ENCODE data around the gene DNAJB4. TPM values are rescaled to one million over a fixed set of nuclear protein-coding genes. Genes with fewer than 3 reads are reported as not detected.

DNAJB4 gene
- total and polyA plus RNA-seq, 2 of the 13 experiments (the other 11 are each of a cell fraction or from before 2014, with no cell fraction given): 4.4 to 18.6 TPM

GRCh38 chr1:78045563-78045925 lies 40.8 kb downstream of the DNAJB4 start:
- H3K9me3 ChIP-seq (ENCODE audit: low read length): no peaks in the 10 kb centered on the region
- intact Hi-C loops (cut with micrococcal nuclease; ENCODE audit: unreplicated experiment): loop anchor here (1.0 to 5.0 kb wide), 3 partner anchors 41 to 67 kb away; partner anchors contain the start of genes DNAJB4 and FUBP1
- no peaks in the 10 kb centered on the region; a peak in 1 of 5 replicates for H3K27me3 ChIP-seq (ENCODE audit: control insufficient read depth in 1 of 2, insufficient read depth in 2 of 2, low read length in 2 of 2)
- POLR2A ChIA-PET: interaction anchor here (1.1 to 5.1 kb wide), 3 partner anchors 41 to 67 kb away, joined by 3 to 56 read pairs (median 12); partner anchors contain the start of genes DNAJB4 and FUBP1
- no peak for ATAC-seq
- BruUV-seq (replicated peaks): TSS peak; percentile 72
- CTCF ChIA-PET (ENCODE audit: low intra/inter-chr PET ratio, low total read pairs): no interaction called here
- H3K4me3 ChIP-seq (replicated peaks in 1 of 3; ENCODE audit: insufficient read depth in 1 of 3, low read depth in 2 of 3, low read length in 3 of 3): peak overlapping the region; percentile 79 to 96 (median 90)
- H4K20me1 ChIP-seq (ENCODE audit: insufficient read depth, low read length): no peaks in the 10 kb centered on the region
- FAIRE-seq: no peak
- peaks cover 41% of the 10 kb centered on the region for H3K79me2 ChIP-seq (ENCODE audit: insufficient read depth, low read length)
- H3K4me1 ChIP-seq (ENCODE audit: insufficient read depth, low read length): peaks cover 56% of the 10 kb centered on the region
- no peaks in the 10 kb centered on the region for H3K36me3 ChIP-seq (replicated peaks in 1 of 2; ENCODE audit: control insufficient read depth in 1 of 2, insufficient read depth in 2 of 2, low read length in 2 of 2)
- peak overlapping the region; percentile 80; the same call in 1 of the 2 replicates for H3K9ac ChIP-seq (ENCODE audit: insufficient read depth, low read depth, low read length)
- peak overlapping the region; percentile 88 for H3K4me2 ChIP-seq (ENCODE audit: low read depth, low read length)
- in situ Hi-C loops (cut with HindIII; ENCODE audit: extremely low pct_ligation_motif_present, low pct_unique_long_range_greater_than_20kb): no loop called here
- peak overlapping the region; percentile 33 for H2AFZ ChIP-seq (ENCODE audit: low read length)
- no peak for DNase-seq (ENCODE audit: low spot score)
- 1% methylated on average over 13 of the region's 19 CpGs for WGBS (ENCODE audit: low lambda C conversion rate)
- peak overlapping the region; percentile 86 for H3K27ac ChIP-seq (ENCODE audit: extremely low read length, insufficient read depth, low read length)
- TF ChIP-seq FOXC1 (CRISPR knock-in tag; IDR thresholded peaks at IDR 0.05; ENCODE audit: borderline replicate concordance) (peak; percentile 46; the same call in 1 of the 2 replicates), KDM5A (IDR thresholded peaks at IDR 0.05; ENCODE audit: borderline replicate concordance, low read length) (peak; percentile 25; the same call in 1 of the 2 replicates), ZNF407 (CRISPR knock-in tag; IDR thresholded peaks at IDR 0.05; ENCODE audit: not compliant biosample characterization) (peak; percentile 6), FOXJ3 (CRISPR knock-in tag; IDR thresholded peaks at IDR 0.05; ENCODE audit: borderline replicate concordance) (peak; percentile 35; the same call in 1 of the 2 replicates), NCOA1 (CRISPR knock-in tag; IDR thresholded peaks at IDR 0.05) (peak; percentile 59; the same call in 1 of the 2 replicates), ZNF468 (CRISPR knock-in tag; IDR thresholded peaks at IDR 0.05) (no peak), KLF9 (CRISPR knock-in tag; IDR thresholded peaks at IDR 0.05; ENCODE audit: low read depth) (0 out of 2 replicates have a peak, but pooled peaks have one; percentile 16), GPN1 (CRISPR knock-in tag; IDR thresholded peaks at IDR 0.05; ENCODE audit: borderline replicate concordance) (no peak), CBX5 (CRISPR knock-in tag; IDR thresholded peaks at IDR 0.05; ENCODE audit: borderline replicate concordance) (peak; percentile 30; the same call in 1 of the 2 replicates), ZNF460 (CRISPR knock-in tag; IDR thresholded peaks at IDR 0.05; ENCODE audit: borderline replicate concordance) (no peak), HNRNPH1 (optimal IDR thresholded peaks at IDR 0.05; ENCODE audit: low read depth, low read length) (no peak)
- TF ChIP-seq, protein P1, sequence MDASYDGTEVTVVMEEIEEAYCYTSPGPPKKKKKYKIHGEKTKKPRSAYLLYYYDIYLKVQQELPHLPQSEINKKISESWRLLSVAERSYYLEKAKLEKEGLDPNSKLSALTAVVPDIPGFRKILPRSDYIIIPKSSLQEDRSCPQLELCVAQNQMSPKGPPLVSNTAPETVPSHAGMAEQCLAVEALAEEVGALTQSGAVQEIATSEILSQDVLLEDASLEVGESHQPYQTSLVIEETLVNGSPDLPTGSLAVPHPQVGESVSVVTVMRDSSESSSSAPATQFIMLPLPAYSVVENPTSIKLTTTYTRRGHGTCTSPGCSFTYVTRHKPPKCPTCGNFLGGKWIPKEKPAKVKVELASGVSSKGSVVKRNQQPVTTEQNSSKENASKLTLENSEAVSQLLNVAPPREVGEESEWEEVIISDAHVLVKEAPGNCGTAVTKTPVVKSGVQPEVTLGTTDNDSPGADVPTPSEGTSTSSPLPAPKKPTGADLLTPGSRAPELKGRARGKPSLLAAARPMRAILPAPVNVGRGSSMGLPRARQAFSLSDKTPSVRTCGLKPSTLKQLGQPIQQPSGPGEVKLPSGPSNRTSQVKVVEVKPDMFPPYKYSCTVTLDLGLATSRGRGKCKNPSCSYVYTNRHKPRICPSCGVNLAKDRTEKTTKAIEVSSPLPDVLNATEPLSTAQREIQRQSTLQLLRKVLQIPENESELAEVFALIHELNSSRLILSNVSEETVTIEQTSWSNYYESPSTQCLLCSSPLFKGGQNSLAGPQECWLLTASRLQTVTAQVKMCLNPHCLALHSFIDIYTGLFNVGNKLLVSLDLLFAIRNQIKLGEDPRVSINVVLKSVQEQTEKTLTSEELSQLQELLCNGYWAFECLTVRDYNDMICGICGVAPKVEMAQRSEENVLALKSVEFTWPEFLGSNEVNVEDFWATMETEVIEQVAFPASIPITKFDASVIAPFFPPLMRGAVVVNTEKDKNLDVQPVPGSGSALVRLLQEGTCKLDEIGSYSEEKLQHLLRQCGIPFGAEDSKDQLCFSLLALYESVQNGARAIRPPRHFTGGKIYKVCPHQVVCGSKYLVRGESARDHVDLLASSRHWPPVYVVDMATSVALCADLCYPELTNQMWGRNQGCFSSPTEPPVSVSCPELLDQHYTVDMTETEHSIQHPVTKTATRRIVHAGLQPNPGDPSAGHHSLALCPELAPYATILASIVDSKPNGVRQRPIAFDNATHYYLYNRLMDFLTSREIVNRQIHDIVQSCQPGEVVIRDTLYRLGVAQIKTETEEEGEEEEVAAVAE (CRISPR knock-in tag; IDR thresholded peaks at IDR 0.05; ENCODE audit: borderline replicate concordance): 0 out of 2 replicates have a peak, but pooled peaks have one; percentile 10
